ENCODE results near the gene SLC48A1. TPM values are rescaled to one million over a fixed set of nuclear protein-coding genes. Genes with fewer than 3 reads are reported as not detected.
A peak's percentile ranks its signal among the peaks of the same experiment; 100 is the strongest.

Gene SLC48A1
- polyA plus RNA-seq, 1 donor = 11.8 TPM

- Histone ChIP-seq H3K4me1 (ENCODE audit: control insufficient read depth, insufficient read depth, low read length) (peaks cover 6% of the 10 kb centered on the region), H3K27ac (ENCODE audit: low read length) (no peak overlapping the region), H3K36me3 (ENCODE audit: control insufficient read depth, insufficient read depth, low read length) (no peaks in the 10 kb centered on the region), H3K9me3 (ENCODE audit: control insufficient read depth, low read depth, low read length) (no peaks in the 10 kb centered on the region), H3K4me3 (ENCODE audit: low read length) (peak overlapping the region; percentile 64), H3K27me3 (ENCODE audit: control insufficient read depth, insufficient read depth, low read length) (no peaks in the 10 kb centered on the region)
- no CpG with 5 or more reads among the region's 20 CpGs for WGBS (ENCODE audit: insufficient coverage, low lambda C conversion rate)
- DNase-seq = no peak
Observed at GRCh38 chr12:47757840-47758583, 15.0 kb upstream of the SLC48A1 start.

GRCh38 chr12:47758584-47758833 lies 14.5 kb upstream of the SLC48A1 start:
- peak overlapping the region; percentile 64 for H3K4me3 ChIP-seq (ENCODE audit: low read length)
- WGBS (ENCODE audit: insufficient coverage, low lambda C conversion rate) = no CpG with 5 or more reads among the region's 10 CpGs
- no peaks in the 10 kb centered on the region for H3K9me3 ChIP-seq (ENCODE audit: control insufficient read depth, low read depth, low read length)
- no peak overlapping the region for H3K27ac ChIP-seq (ENCODE audit: low read length)
- no peak for DNase-seq
- H3K4me1 ChIP-seq (ENCODE audit: control insufficient read depth, insufficient read depth, low read length) = peaks cover 6% of the 10 kb centered on the region
- H3K36me3 ChIP-seq (ENCODE audit: control insufficient read depth, insufficient read depth, low read length) = no peaks in the 10 kb centered on the region
- H3K27me3 ChIP-seq (ENCODE audit: control insufficient read depth, insufficient read depth, low read length) = no peaks in the 10 kb centered on the region

DNA sequence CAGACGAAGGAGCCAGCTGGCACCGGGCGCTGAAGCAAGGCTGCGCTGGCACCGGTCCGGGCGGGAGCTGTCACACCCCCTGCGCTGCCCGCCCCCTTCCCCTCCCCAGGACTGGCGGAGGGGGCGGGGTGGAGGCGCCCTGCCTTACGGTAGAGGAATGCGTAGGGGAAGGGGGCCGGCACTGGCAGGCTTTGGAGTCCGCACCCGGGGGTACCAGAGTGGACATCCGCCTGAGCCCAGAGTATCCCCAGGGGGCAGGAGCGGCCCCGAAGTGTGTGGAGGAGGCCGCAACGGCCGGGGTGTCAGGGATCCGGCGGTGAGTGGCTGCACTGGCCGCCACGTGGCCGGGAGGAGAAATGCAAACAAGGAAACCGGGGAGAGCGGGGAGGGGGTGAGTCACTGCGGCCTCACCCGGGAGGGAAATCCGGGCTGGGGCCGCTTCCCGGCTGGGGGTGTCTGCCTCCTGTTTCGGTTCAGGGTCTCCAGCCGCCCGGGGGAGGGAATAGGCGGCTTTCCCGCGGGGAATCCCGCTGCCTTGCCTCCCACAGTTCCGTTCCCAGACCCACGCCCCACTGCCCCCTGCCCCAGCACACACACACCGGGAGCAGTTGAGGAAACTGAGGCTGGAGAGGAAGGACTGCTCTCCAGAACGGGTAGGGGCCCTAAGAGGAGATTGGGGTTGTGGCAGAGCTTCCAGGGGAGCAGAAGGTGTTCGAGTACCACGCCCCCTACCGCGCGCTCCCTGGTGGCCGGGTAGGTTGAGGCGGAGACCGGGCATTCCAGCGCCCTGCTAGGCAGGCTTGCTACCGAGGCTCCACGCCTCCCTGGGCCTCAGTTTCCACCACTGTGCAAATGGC lies 14.0 kb upstream of the SLC48A1 start, which contains the start of gene RAPGEF3:
Gene RAPGEF3, minus strand, starts transcription at position 47 of the 857 bp plus-strand sequence. CDS start 324 bp downstream, outside the sequence.
- H3K4me1 ChIP-seq (ENCODE audit: control insufficient read depth, insufficient read depth, low read length) = peaks cover 6% of the 10 kb centered on the region
- no peaks in the 10 kb centered on the region for H3K36me3 ChIP-seq (ENCODE audit: control insufficient read depth, insufficient read depth, low read length)
- H3K4me3 ChIP-seq (ENCODE audit: low read length) = peak within 1 kb of the TSS; percentile 64
- WGBS (ENCODE audit: insufficient coverage, low lambda C conversion rate) = no CpG with 5 or more reads among the region's 57 CpGs
- H3K27me3 ChIP-seq (ENCODE audit: control insufficient read depth, insufficient read depth, low read length) = no peaks in the 10 kb centered on the region
- DNase-seq = peak; percentile 72 to 86
- H3K27ac ChIP-seq (ENCODE audit: low read length) = no peak within 1 kb of the TSS
- no peaks in the 10 kb centered on the region for H3K9me3 ChIP-seq (ENCODE audit: control insufficient read depth, low read depth, low read length)

DNA sequence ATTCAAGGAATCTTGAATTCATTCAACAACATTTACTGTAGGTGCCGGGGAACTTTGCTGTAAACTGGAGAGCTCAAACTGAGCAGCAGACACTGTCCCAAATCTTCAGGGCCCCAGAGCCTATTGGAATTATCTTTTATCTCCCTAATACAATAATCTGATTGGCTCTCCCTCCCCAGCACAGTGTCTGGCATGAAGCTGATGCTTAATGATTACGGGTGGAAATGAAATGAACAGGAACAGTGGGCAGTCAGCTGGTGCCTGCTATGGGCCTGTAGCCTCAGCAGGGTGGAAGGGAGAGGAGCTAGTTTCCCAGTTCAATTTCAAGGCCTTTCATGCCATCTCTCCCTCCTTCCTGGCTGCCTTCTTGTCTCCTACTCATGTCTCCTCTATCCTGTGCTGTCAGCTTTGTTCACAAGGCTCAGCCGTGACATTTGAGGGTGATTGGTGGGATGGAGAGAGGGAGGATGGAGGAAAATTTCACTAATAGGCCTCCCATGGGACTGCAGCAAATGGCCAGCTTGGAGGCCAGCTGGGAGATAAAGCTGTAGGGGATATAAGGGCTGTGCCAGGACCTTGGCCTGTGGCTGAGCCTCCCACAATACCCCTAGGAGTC lies 10.1 kb upstream of the SLC48A1 start:
- Histone ChIP-seq H3K27me3 (ENCODE audit: control insufficient read depth, insufficient read depth, low read length) (no peaks in the 10 kb centered on the region), H3K9me3 (ENCODE audit: control insufficient read depth, low read depth, low read length) (no peaks in the 10 kb centered on the region), H3K27ac (ENCODE audit: low read length) (no peak overlapping the region), H3K4me3 (ENCODE audit: low read length) (no peak overlapping the region), H3K36me3 (ENCODE audit: control insufficient read depth, insufficient read depth, low read length) (no peaks in the 10 kb centered on the region), H3K4me1 (ENCODE audit: control insufficient read depth, insufficient read depth, low read length) (peaks cover 6% of the 10 kb centered on the region)
- DNase-seq = no peak
- WGBS (ENCODE audit: insufficient coverage, low lambda C conversion rate) = no CpG with 5 or more reads among the region's 3 CpGs

- no CpG with 5 or more reads among the region's 8 CpGs for WGBS (ENCODE audit: insufficient coverage, low lambda C conversion rate)
- peaks cover 7% of the 10 kb centered on the region for H3K4me1 ChIP-seq (ENCODE audit: control insufficient read depth, insufficient read depth, low read length)
- DNase-seq = no peak
- H3K4me3 ChIP-seq (ENCODE audit: low read length) = no peak overlapping the region
- H3K27me3 ChIP-seq (ENCODE audit: control insufficient read depth, insufficient read depth, low read length) = no peaks in the 10 kb centered on the region
- H3K36me3 ChIP-seq (ENCODE audit: control insufficient read depth, insufficient read depth, low read length) = no peaks in the 10 kb centered on the region
- H3K27ac ChIP-seq (ENCODE audit: low read length) = no peak overlapping the region
- H3K9me3 ChIP-seq (ENCODE audit: control insufficient read depth, low read depth, low read length) = no peaks in the 10 kb centered on the region
Observed at GRCh38 chr12:47763481-47764346, 9.3 kb upstream of the SLC48A1 start.

DNA sequence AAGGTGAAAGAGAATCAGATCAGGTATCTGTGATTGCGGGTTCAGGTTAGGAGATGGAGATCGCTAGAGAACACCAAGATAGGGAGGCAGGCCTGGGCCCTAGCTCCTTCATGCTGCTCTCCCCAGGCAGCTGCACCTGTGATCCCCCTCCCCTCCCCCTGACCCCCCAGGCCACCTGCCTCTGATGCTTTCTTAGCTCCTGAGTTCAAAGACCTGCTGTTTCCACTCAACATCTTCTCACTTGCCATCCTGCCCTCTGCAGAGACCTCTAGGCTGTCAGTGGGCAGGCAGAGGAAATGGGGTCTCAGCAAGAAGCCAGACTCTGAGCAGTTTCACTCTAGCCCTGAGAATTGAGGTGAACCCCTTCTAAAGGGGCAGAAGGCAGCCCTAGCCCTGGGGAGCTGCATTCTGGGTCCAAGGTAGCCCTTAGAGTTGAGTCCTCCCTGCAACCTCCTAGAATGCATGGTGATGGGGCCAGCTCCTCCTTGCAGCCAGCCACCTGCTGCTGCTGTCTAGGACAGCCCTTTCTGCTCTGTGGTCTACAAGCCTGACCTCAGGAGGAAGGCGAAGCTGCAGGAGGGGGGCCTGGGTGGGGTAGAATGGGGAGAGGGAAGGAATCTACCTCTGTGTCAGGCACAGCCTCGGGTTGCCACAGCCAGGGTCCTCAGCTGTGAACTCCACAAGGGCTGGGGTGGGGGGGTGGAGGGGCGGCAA lies 6.4 kb upstream of the SLC48A1 start:
- H3K27ac ChIP-seq (ENCODE audit: low read length) = no peak overlapping the region
- no CpG with 5 or more reads among the region's 5 CpGs for WGBS (ENCODE audit: insufficient coverage, low lambda C conversion rate)
- DNase-seq = no peak
- H3K36me3 ChIP-seq (ENCODE audit: control insufficient read depth, insufficient read depth, low read length) = no peaks in the 10 kb centered on the region
- H3K4me1 ChIP-seq (ENCODE audit: control insufficient read depth, insufficient read depth, low read length) = peaks cover 5% of the 10 kb centered on the region
- no peak overlapping the region for H3K4me3 ChIP-seq (ENCODE audit: low read length)
- H3K27me3 ChIP-seq (ENCODE audit: control insufficient read depth, insufficient read depth, low read length) = no peaks in the 10 kb centered on the region
- H3K9me3 ChIP-seq (ENCODE audit: control insufficient read depth, low read depth, low read length) = no peaks in the 10 kb centered on the region

DNA sequence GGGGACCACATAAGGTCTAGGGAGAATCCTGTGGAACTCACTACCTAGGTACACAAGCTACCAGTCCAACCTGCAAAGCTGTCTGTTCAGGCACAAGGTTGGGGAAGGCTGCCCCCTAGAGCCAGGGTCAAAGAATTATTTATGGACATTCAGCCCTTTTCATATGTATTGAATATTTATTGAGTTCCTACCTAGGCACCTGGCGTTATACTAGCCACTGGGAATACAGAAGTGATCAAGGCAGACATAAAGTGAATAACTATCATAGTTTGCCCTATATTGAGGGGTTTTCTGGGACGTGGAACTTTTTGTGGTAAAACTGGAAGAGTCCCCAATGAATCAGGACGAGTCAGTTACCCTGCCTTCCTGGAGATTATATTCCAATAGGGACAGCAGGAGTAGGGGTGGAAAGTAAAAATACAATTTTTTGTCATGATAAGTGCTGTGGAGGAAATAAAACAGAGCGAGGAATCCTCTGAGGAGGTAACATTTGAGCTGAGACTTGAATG lies 5.8 kb upstream of the SLC48A1 start:
- Histone ChIP-seq H3K36me3 (ENCODE audit: control insufficient read depth, insufficient read depth, low read length) (no peaks in the 10 kb centered on the region), H3K27me3 (ENCODE audit: control insufficient read depth, insufficient read depth, low read length) (peaks cover 2% of the 10 kb centered on the region), H3K4me1 (ENCODE audit: control insufficient read depth, insufficient read depth, low read length) (peaks cover 5% of the 10 kb centered on the region), H3K4me3 (ENCODE audit: low read length) (no peak overlapping the region), H3K27ac (ENCODE audit: low read length) (no peak overlapping the region), H3K9me3 (ENCODE audit: control insufficient read depth, low read depth, low read length) (no peaks in the 10 kb centered on the region)
- 63% methylated on average over 1 of the region's 4 CpGs for WGBS (ENCODE audit: insufficient coverage, low lambda C conversion rate)
- peak in 1 of 2 donors; percentile 33 for DNase-seq

GRCh38 chr12:47768323-47768811 lies 4.7 kb upstream of the SLC48A1 start:
- H3K4me1 ChIP-seq (ENCODE audit: control insufficient read depth, insufficient read depth, low read length) = peaks cover 5% of the 10 kb centered on the region
- no peaks in the 10 kb centered on the region for H3K9me3 ChIP-seq (ENCODE audit: control insufficient read depth, low read depth, low read length)
- H3K27me3 ChIP-seq (ENCODE audit: control insufficient read depth, insufficient read depth, low read length) = peaks cover 2% of the 10 kb centered on the region
- no peak overlapping the region for H3K27ac ChIP-seq (ENCODE audit: low read length)
- WGBS (ENCODE audit: insufficient coverage, low lambda C conversion rate) = no CpG with 5 or more reads among the region's 2 CpGs
- DNase-seq = no peak
- H3K4me3 ChIP-seq (ENCODE audit: low read length) = no peak overlapping the region
- no peaks in the 10 kb centered on the region for H3K36me3 ChIP-seq (ENCODE audit: control insufficient read depth, insufficient read depth, low read length)

GRCh38 chr12:47769234-47770085 lies 3.6 kb upstream of the SLC48A1 start:
- Histone ChIP-seq H3K4me3 (ENCODE audit: low read length) (no peak overlapping the region), H3K27me3 (ENCODE audit: control insufficient read depth, insufficient read depth, low read length) (peaks cover 2% of the 10 kb centered on the region), H3K36me3 (ENCODE audit: control insufficient read depth, insufficient read depth, low read length) (no peaks in the 10 kb centered on the region), H3K4me1 (ENCODE audit: control insufficient read depth, insufficient read depth, low read length) (peaks cover 10% of the 10 kb centered on the region), H3K27ac (ENCODE audit: low read length) (no peak overlapping the region), H3K9me3 (ENCODE audit: control insufficient read depth, low read depth, low read length) (no peaks in the 10 kb centered on the region)
- WGBS (ENCODE audit: insufficient coverage, low lambda C conversion rate) = no CpG with 5 or more reads among the region's 4 CpGs
- DNase-seq = peak in 1 of 2 donors; percentile 37
